Measurements from ENCODE around the gene GBP1.

GBP1 gene

GRCh38 chr1:89005286-89006151 lies 59.5 kb downstream of the GBP1 start:
- DNase-seq, result no peak
